CD14-positive monocyte (primary cell): ENCODE data around the gene NRXN3. TPM values are rescaled to one million over a fixed set of nuclear protein-coding genes. Genes with fewer than 3 reads are reported as not detected.

Experiments
- DNase-seq, 3 donors: peaks; one replicate each; pipeline ENCODE4 v3.0.0-alpha.2; 2011 to 2022
- H2AFZ ChIP-seq: 2 replicates; pipeline ENCODE4 v1.6.0; 2012; ENCODE audit warnings: mild to moderate bottlenecking, low read depth, low read length, inconsistent platforms; ENCODE audit not compliant: insufficient read depth, poor library complexity, severe bottlenecking
- H3K27ac ChIP-seq, 2 donors: 1 replicate in 1 of 2; 2 replicates in 1 of 2; pipeline ENCODE4 v1.5.1; 2012 to 2013; ENCODE audit warnings: low read length in 2 of 2, control low read depth in 1 of 2, inconsistent platforms in 1 of 2, low read depth in 1 of 2, mild to moderate bottlenecking in 1 of 2
- H3K27me3 ChIP-seq, 2 donors: one replicate each; pipeline versions ENCODE4 v1.6.0 to v1.6.1; 2011 to 2013; ENCODE audit warnings: low read length in 2 of 2; ENCODE audit not compliant: control insufficient read depth in 2 of 2, insufficient read depth in 2 of 2
- H3K36me3 ChIP-seq, 2 donors: replicated peaks in 1 of 2; 1 replicate in 1 of 2; 2 replicates in 1 of 2; pipeline versions ENCODE4 v1.5.1 to v1.6.1; 2012 to 2013; ENCODE audit warnings: low read length in 2 of 2, control low read depth in 1 of 2, inconsistent platforms in 1 of 2, mild to moderate bottlenecking in 1 of 2; ENCODE audit not compliant: insufficient read depth in 2 of 2, control insufficient read depth in 1 of 2
- H3K4me1 ChIP-seq, 2 donors: 1 replicate in 1 of 2; 2 replicates in 1 of 2; pipeline versions ENCODE4 v1.5.1 to v1.6.1; 2012 to 2013; ENCODE audit warnings: low read length in 2 of 2, control low read depth in 1 of 2, inconsistent platforms in 1 of 2, mild to moderate bottlenecking in 1 of 2, moderate library complexity in 1 of 2; ENCODE audit not compliant: insufficient read depth in 2 of 2, control insufficient read depth in 1 of 2
- H3K4me2 ChIP-seq: replicated peaks from 2 replicates; pipeline ENCODE3; 2012; ENCODE audit warnings: low read length, moderate library complexity, mild to moderate bottlenecking; ENCODE audit not compliant: poor library complexity, severe bottlenecking; ENCODE audit errors: extremely low read depth
- H3K4me3 ChIP-seq, 3 experiments: fragments of 200-600 bp in 1 of 3; sonication (generic) in 1 of 3; replicated peaks in 1 of 3; 1 replicate in 2 of 3; 2 replicates in 1 of 3; pipeline ENCODE4 v1.5.1; 2011 to 2013; ENCODE audit warnings: low read length in 3 of 3, mild to moderate bottlenecking in 3 of 3, control low read depth in 2 of 3, low read depth in 2 of 3, inconsistent platforms in 1 of 3, moderate library complexity in 1 of 3
- H3K79me2 ChIP-seq: 2 replicates; pipeline ENCODE4 v1.6.0; 2012; ENCODE audit warnings: mild to moderate bottlenecking, control low read depth, inconsistent platforms, low read length, moderate library complexity; ENCODE audit not compliant: insufficient read depth
- H3K9ac ChIP-seq: 2 replicates; pipeline ENCODE4 v1.6.0; 2017; ENCODE audit warnings: low read length, mild to moderate bottlenecking; ENCODE audit not compliant: insufficient read depth, poor library complexity, severe bottlenecking
- H3K9me3 ChIP-seq, 2 donors: replicated peaks in 1 of 2; 1 replicate in 1 of 2; 2 replicates in 1 of 2; pipeline versions ENCODE4 v1.5.1 to v1.6.1; 2012 to 2013; ENCODE audit warnings: low read length in 2 of 2, control low read depth in 1 of 2; ENCODE audit not compliant: control insufficient read depth in 1 of 2, insufficient read depth in 1 of 2
- H4K20me1 ChIP-seq: 2 replicates; pipeline ENCODE4 v1.6.0; 2012; ENCODE audit warnings: mild to moderate bottlenecking, low read length, control low read depth, moderate library complexity; ENCODE audit not compliant: insufficient read depth
- H3K27ac Mint-ChIP-seq, 7 donors: one replicate each; pipeline ENCODE4 v1.8.0; 2020; ENCODE audit warnings: mild to moderate bottlenecking in 7 of 7, mixed read lengths in 7 of 7, moderate library complexity in 6 of 7, inconsistent platforms in 2 of 7
- H3K27me3 Mint-ChIP-seq, 3 donors: one replicate each; pipeline ENCODE4 v1.8.0; 2021 to 2022; ENCODE audit warnings: low read depth in 3 of 3, mild to moderate bottlenecking in 3 of 3, mixed read lengths in 3 of 3, moderate library complexity in 3 of 3, inconsistent platforms in 1 of 3
- H3K36me3 Mint-ChIP-seq, 2 donors: one replicate each; pipeline ENCODE4 v1.8.0; 2020; ENCODE audit warnings: mixed read lengths in 2 of 2, inconsistent platforms in 1 of 2, mild to moderate bottlenecking in 1 of 2
- H3K4me1 Mint-ChIP-seq: one replicate; pipeline ENCODE4 v1.8.0; 2020; ENCODE audit warnings: mild to moderate bottlenecking, mixed read lengths
- H3K4me3 Mint-ChIP-seq, 2 donors: one replicate each; pipeline ENCODE4 v1.8.0; 2020; ENCODE audit warnings: mild to moderate bottlenecking in 2 of 2, mixed read lengths in 2 of 2, moderate library complexity in 1 of 2
- H3K9me3 Mint-ChIP-seq, 7 donors: one replicate each; pipeline ENCODE4 v1.8.0; 2020 to 2022; ENCODE audit warnings: mixed read lengths in 7 of 7, mild to moderate bottlenecking in 6 of 7, moderate library complexity in 6 of 7, inconsistent platforms in 2 of 7
- WGBS: methylation state at CpG from one replicate; pipeline ENCODE4 v1.1.5; 2013; ENCODE audit warnings: missing lambda C conversion rate; ENCODE audit not compliant: insufficient coverage; 5-methylcytosine and 5-hydroxymethylcytosine counted together
- intact Hi-C, 2 donors: fragments of 100-400 bp; cut with micrococcal nuclease; formaldehyde crosslinking; loops; one replicate each; pipeline versions ENCODE4 v1.15.0 to v1.15.1; 2023
- polyA plus RNA-seq, 3 donors: library from polyadenylated mRNA; depleted of rRNA in 1 of 3; unstranded in 2 of 3; stranded (reverse) in 1 of 3; fragments of 300-500 nt in 2 of 3; fragments of >200 nt in 1 of 3; fragmentation: Illumina TruSeq in 2 of 3; gene quantifications; 1 replicate in 2 of 3; 2 replicates in 1 of 3; pipeline ENCODE4 v1.2.3, GENCODE V29; 2012 to 2021
- TF ChIP-seq, protein P1 (sequence below): fragments of 200-600 bp; IDR thresholded peaks from one replicate; pipeline ENCODE4 v1.8.0; 2022; ENCODE audit warnings: antibody characterized with exemption, mild to moderate bottlenecking

The NRXN3 gene
- polyA plus RNA-seq, 3 donors, result not detected

DNA sequence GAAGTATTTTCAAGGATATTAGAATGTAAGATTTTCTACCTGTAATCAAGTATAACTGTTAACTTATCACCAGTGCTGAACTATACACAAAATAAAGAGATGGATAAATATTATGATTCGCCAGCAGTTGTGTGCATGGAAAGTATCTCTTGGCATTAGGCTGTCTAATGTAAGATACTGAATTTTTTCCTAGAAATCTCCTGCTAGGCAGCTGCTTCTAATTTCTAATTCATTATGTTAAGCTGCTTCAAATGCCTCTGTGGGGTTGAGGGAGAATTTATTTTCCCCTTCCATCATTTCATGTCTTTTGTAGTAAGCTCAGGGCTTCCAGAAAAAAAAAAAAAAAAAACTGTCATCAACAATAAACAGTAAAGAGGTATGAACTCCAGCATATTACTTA is 1525.1 kb downstream of the NRXN3 start:
- intact Hi-C loops, result no loop called here
- Mint-ChIP-seq H3K4me1 (no peaks in the 10 kb centered on the region), H3K36me3 (no peaks in the 10 kb centered on the region)

DNA sequence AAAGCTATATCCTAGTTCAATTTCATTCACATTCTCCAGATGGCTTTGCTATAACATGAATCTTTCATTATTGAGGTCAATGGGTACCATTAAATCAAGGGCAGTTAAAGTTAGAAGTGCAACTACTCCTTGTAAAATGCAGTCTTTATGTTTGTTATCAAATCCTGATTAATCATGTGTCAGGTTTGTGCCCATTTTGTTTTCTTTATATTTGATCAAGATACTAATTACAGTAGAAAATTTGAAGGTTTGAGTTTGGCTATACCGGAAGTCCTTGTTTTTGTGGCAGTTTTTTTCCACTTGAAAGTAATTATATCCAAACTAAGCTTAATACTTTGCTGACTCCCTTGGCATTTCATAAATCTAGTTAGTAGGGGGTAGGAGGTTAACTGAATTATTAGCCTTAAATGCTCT is 1528.1 kb downstream of the NRXN3 start:
- Mint-ChIP-seq H3K4me1 (no peaks in the 10 kb centered on the region), H3K27me3 (peaks cover 0 to 1% (median 0%) of the 10 kb centered on the region in 3 donors), H3K27ac (no peak overlapping the region), H3K9me3 (peaks cover 0 to 8% (median 2%) of the 10 kb centered on the region in 7 donors), H3K4me3 (no peak overlapping the region), H3K36me3 (no peaks in the 10 kb centered on the region)
- no peak overlapping the region for H3K9ac ChIP-seq
- H3K4me1 ChIP-seq, result no peaks in the 10 kb centered on the region
- H3K9me3 ChIP-seq, result no peaks in the 10 kb centered on the region
- no peaks in the 10 kb centered on the region for H3K79me2 ChIP-seq
- no peaks in the 10 kb centered on the region for H4K20me1 ChIP-seq
- TF ChIP-seq, protein P1, sequence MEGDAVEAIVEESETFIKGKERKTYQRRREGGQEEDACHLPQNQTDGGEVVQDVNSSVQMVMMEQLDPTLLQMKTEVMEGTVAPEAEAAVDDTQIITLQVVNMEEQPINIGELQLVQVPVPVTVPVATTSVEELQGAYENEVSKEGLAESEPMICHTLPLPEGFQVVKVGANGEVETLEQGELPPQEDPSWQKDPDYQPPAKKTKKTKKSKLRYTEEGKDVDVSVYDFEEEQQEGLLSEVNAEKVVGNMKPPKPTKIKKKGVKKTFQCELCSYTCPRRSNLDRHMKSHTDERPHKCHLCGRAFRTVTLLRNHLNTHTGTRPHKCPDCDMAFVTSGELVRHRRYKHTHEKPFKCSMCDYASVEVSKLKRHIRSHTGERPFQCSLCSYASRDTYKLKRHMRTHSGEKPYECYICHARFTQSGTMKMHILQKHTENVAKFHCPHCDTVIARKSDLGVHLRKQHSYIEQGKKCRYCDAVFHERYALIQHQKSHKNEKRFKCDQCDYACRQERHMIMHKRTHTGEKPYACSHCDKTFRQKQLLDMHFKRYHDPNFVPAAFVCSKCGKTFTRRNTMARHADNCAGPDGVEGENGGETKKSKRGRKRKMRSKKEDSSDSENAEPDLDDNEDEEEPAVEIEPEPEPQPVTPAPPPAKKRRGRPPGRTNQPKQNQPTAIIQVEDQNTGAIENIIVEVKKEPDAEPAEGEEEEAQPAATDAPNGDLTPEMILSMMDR, result no peak
- no peaks in the 10 kb centered on the region for H3K36me3 ChIP-seq
- H3K27me3 ChIP-seq, result no peaks in the 10 kb centered on the region
- DNase-seq, result no peak
- intact Hi-C loops, result no loop called here
- no peak overlapping the region for H3K4me2 ChIP-seq
- no peak overlapping the region for H3K4me3 ChIP-seq
- H2AFZ ChIP-seq, result no peak overlapping the region
- WGBS, result no CpG with 5 or more reads among the region's 1 CpG
- no peak overlapping the region for H3K27ac ChIP-seq

More for the DNA sequence above, 1525.1 kb downstream of the NRXN3 start:
- DNase-seq, result no peak
- Histone ChIP-seq H3K36me3 (no peaks in the 10 kb centered on the region), H3K9me3 (no peaks in the 10 kb centered on the region), H3K4me2 (no peak overlapping the region), H3K79me2 (no peaks in the 10 kb centered on the region), H3K27me3 (no peaks in the 10 kb centered on the region), H3K4me1 (no peaks in the 10 kb centered on the region), H3K9ac (no peak overlapping the region), H4K20me1 (no peaks in the 10 kb centered on the region), H3K27ac (no peak overlapping the region), H2AFZ (no peak overlapping the region), H3K4me3 (no peak overlapping the region)
- TF ChIP-seq, protein P1, result no peak
- Mint-ChIP-seq H3K4me3 (no peak overlapping the region), H3K9me3 (peaks cover 0 to 4% (median 0%) of the 10 kb centered on the region in 7 donors), H3K27ac (no peak overlapping the region), H3K27me3 (peaks cover 0 to 1% (median 0%) of the 10 kb centered on the region in 3 donors)
- no CpG with 5 or more reads among the region's 1 CpG for WGBS
